Choroid plexus epithelial cell (primary cell): Measurements from ENCODE around the gene AFF2.

Experiments used
- DNase-seq: peaks from one replicate; pipeline ENCODE4 v3.0.0-alpha.2; 2010; ENCODE audit warnings: low read depth
- H3K4me3 ChIP-seq: 2 replicates; pipeline ENCODE4 v1.5.1; 2011; ENCODE audit warnings: low read depth, mild to moderate bottlenecking, control low read depth, low read length, moderate library complexity
- TF ChIP-seq, protein P1 (sequence below): conservative IDR thresholded peaks from 2 replicates; pipeline ENCODE4 v1.5.1; 2011; ENCODE audit warnings: low read depth, mild to moderate bottlenecking, control low read depth, inconsistent platforms, low read length, moderate library complexity

AFF2 gene

DNA sequence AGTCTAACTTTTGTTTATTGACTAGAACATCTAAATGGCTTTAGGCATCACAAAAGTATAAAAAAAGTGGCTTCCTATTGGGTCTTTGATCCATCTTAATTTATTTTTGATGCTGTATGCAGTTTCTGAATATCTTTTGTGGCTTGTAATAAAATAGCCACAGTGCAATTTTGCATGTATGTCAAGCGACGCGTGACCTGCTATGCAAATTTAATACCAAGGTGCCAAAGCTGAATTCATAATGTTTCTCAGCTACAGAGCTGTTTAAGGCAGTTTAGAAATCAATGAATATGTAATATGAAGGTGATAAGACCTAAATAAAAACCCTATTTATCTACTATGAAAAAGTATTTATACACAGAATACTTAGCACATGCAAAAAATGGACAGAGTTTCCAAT is 197.8 kb downstream of the AFF2 start:
- TF ChIP-seq, protein P1, sequence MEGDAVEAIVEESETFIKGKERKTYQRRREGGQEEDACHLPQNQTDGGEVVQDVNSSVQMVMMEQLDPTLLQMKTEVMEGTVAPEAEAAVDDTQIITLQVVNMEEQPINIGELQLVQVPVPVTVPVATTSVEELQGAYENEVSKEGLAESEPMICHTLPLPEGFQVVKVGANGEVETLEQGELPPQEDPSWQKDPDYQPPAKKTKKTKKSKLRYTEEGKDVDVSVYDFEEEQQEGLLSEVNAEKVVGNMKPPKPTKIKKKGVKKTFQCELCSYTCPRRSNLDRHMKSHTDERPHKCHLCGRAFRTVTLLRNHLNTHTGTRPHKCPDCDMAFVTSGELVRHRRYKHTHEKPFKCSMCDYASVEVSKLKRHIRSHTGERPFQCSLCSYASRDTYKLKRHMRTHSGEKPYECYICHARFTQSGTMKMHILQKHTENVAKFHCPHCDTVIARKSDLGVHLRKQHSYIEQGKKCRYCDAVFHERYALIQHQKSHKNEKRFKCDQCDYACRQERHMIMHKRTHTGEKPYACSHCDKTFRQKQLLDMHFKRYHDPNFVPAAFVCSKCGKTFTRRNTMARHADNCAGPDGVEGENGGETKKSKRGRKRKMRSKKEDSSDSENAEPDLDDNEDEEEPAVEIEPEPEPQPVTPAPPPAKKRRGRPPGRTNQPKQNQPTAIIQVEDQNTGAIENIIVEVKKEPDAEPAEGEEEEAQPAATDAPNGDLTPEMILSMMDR = no peak
- DNase-seq = no peak

DNA sequence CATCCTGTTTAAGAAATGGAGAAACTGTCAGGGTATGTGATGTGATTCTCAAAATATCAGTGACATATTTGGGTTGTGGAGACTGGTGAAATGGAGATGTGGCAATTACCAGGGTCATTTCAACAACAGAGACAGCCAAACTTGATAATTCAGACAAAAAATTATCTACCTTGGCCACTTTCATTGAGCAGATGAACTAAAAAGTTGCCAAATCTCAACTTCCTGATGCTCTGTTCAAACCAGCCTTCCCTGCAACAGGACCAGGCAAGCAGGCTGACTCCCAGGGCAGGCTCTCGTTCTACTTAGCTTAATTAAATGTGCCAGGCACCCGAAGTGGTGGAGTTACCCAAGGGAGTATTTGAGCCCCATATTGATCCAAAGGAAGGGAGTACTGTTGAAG is 199.6 kb downstream of the AFF2 start:
- TF ChIP-seq, protein P1 = no peak
- H3K4me3 ChIP-seq = no peak overlapping the region
- no peak for DNase-seq

More for the DNA sequence above, 197.8 kb downstream of the AFF2 start:
- H3K4me3 ChIP-seq = no peak overlapping the region

DNA sequence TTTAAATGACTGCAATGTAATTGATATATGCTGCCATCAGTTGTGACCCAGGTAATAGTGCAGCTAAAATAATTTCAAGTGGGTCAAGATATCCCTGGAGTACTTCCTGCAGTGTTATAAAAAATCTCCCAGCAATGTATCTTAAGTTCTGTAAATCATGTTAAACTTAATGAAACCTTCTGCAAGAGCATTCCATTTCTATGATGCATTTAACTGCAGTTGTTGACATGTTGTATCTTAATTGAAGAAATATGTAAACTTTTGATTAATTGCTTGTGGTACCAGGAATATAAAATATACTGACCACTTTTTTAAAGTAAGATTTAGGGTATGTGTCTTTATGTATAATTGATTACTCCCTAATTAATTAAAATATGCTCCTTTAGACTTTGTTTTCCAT is 213.6 kb downstream of the AFF2 start:
- DNase-seq = no peak
- TF ChIP-seq, protein P1 = no peak
- no peak overlapping the region for H3K4me3 ChIP-seq

DNA sequence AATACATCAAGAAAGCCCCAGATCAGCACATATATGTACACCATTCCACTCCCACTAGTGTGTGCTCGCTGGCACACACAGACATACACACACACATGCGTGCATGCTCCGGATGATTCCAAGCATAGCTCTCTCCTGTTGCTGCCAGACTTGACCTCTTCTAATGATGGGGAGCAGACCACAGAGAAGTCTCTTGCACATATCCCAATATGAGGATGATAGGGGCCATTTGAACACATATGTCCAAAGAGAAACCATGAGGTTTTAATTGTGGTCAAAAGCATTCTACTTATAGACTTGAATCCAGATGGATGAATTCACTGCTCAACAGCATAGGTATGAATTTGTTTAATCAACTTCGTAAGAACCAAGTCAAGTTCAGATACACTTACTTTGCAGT is 214.9 kb downstream of the AFF2 start:
- no peak overlapping the region for H3K4me3 ChIP-seq
- DNase-seq = no peak
- TF ChIP-seq, protein P1 = no peak

DNA sequence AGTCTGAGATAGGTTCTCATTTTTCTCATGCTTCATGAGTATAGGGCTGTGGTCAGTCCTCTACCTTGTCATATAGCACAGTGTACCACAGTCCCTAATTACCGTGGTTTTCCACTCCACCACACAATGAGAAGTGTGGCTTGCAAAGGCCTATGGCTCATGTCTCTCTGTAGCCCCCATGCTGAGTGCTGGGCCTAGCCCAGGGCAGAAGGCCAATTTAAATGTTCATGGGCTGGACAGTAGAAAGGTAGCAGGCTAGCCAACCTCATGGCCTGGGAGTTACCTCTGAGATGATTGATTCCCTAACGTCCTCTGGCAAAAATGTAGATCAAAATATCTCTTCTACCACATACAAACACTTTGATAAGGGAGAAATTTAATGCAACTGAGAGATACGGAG is 222.5 kb downstream of the AFF2 start:
- TF ChIP-seq, protein P1 = no peak
- no peak overlapping the region for H3K4me3 ChIP-seq
- DNase-seq = no peak

DNA sequence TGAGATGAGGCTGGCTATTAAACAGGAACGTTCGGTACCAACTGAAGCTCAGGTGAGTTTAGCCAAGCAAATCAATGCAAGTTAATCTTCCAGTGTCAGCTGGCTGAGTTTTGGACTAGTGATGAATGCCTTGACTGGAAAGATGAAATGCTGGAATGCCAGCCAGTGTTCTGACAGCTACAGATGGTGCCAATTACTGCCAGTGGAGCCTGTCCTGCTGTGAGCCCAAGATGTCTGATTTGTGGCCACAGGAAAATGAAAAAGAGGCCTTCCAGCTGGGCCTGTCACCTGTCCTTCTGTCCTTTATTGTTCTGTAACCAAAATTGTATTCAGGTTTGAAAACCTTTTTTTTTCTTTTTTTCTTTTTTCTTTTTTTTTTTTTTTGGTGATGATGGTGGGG is 223.1 kb downstream of the AFF2 start:
- no peak overlapping the region for H3K4me3 ChIP-seq
- TF ChIP-seq, protein P1 = no peak
- no peak for DNase-seq

DNA sequence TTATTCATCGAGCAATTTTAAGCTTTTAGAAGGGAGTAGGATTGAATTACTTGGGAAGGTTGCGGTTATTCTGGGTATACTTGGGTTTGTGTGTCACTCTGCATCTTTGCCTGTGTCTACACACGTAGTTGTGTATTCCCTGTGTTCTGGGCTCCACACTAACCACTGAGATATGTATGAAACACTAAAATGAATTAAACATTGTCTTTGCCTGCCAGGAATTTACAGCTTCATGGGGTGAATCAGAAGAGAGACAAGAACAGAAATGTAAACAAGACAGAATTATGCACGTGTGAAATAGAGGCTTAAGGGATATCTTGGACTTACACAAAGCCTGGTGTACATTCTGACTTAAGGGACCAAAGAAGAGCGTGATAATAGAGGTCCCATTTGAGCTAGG is 228.5 kb downstream of the AFF2 start:
- H3K4me3 ChIP-seq = no peak overlapping the region
- TF ChIP-seq, protein P1 = no peak
- DNase-seq = no peak
